HEK293 (cell line): ENCODE data around the gene PHF20.

Experiments
- CTCF ChIP-seq: fragments of 450-650 bp; formaldehyde crosslinking; IDR thresholded peaks from 2 replicates; pipeline ENCODE4 v1.5.1; 2016; ENCODE audit warnings: missing biosample characterization, missing genetic modification characterization
- HOXA7 ChIP-seq: sonication (generic); formaldehyde crosslinking; IDR thresholded peaks from 2 replicates; pipeline ENCODE4 v1.8.1; 2022; ENCODE audit warnings: missing genetic modification reagents, borderline replicate concordance
- OVOL3 ChIP-seq: fragments of 450-650 bp; formaldehyde crosslinking; IDR thresholded peaks from 2 replicates; pipeline ENCODE4 v1.5.1; 2016; ENCODE audit warnings: missing biosample characterization, missing genetic modification characterization
- PBX3 ChIP-seq: sonication (generic); formaldehyde crosslinking; IDR thresholded peaks from 2 replicates; pipeline ENCODE4 v1.8.1; 2022; ENCODE audit warnings: mild to moderate bottlenecking, moderate library complexity, missing genetic modification reagents
- PRDM1 ChIP-seq: fragments of 450-650 bp; formaldehyde crosslinking; IDR thresholded peaks from 2 replicates; pipeline ENCODE4; 2016; ENCODE audit warnings: missing biosample characterization, missing genetic modification characterization
- SETDB1 ChIP-seq: IDR thresholded peaks from one replicate; pipeline ENCODE4 v1.6.1; 2017; ENCODE audit warnings: mild to moderate bottlenecking, low read length, moderate library complexity, mixed read lengths; ENCODE audit not compliant: insufficient read length
- YY1 ChIP-seq: fragments of 450-650 bp; formaldehyde crosslinking; IDR thresholded peaks from 2 replicates; pipeline ENCODE4 v1.5.1; 2018; ENCODE audit warnings: missing biosample characterization, missing genetic modification characterization
- ZBTB8A ChIP-seq: fragments of 450-650 bp; formaldehyde crosslinking; IDR thresholded peaks from 2 replicates; pipeline ENCODE4 v1.5.1; 2016; ENCODE audit warnings: missing biosample characterization, missing genetic modification characterization
- ZNF148 ChIP-seq: fragments of 450-650 bp; formaldehyde crosslinking; IDR thresholded peaks from 2 replicates; pipeline ENCODE4 v1.5.0; 2017; ENCODE audit warnings: missing biosample characterization, missing genetic modification characterization, borderline replicate concordance
- ZNF274 ChIP-seq, 2 experiments: fragments of 200-500 bp in 1 of 2; fragments of 450-650 bp in 1 of 2; sonication (Bioruptor generic) in 1 of 2; formaldehyde crosslinking in 1 of 2; IDR thresholded peaks; 2 replicates each; pipeline versions ENCODE4 v1.5.1 to v1.6.1; 2014 to 2016; ENCODE audit warnings: borderline replicate concordance in 1 of 2, inconsistent platforms in 1 of 2, low read length in 1 of 2, missing biosample characterization in 1 of 2, missing genetic modification characterization in 1 of 2

GRCh38 chr20:35735826-35736470 is 35.9 kb upstream of the PHF20 start:
- TF ChIP-seq HOXA7: no peak
- no peak for TF ChIP-seq CTCF
- no peak for TF ChIP-seq ZBTB8A (tag by site-specific recombination)
- no peak for TF ChIP-seq SETDB1
- no peak for TF ChIP-seq ZNF274 (IDR thresholded peaks at IDR 0.05; ENCODE audit: low read length)
- no peak for TF ChIP-seq ZNF274 (tag by site-specific recombination; IDR thresholded peaks at IDR 0.05; ENCODE audit: borderline replicate concordance)
- TF ChIP-seq PRDM1 (tag by site-specific recombination): no peak
- no peak for TF ChIP-seq YY1 (tag by site-specific recombination)
- TF ChIP-seq PBX3: no peak
- TF ChIP-seq OVOL3 (tag by site-specific recombination): no peak
- TF ChIP-seq ZNF148 (tag by site-specific recombination): no peak
